Gastrocnemius medialis (tissue), 4 donors: ENCODE results near the gene ORAI2.
"Not testable (repeated sequence)": the region's sequence is repeated elsewhere in the genome, so short reads cannot be mapped to it uniquely, and the experiment has no call there.

ENCODE experiments used
- CTCF ChIP-seq, 5 experiments: fragments of 450-650 bp in 3 of 5; fragments of 200-600 bp in 2 of 5; sonication (generic) in 2 of 5; IDR thresholded peaks in 4 of 5; conservative IDR thresholded peaks in 1 of 5; 1 replicate in 4 of 5; 2 replicates in 1 of 5; pipeline ENCODE4 v1.5.1; 2016 to 2019; ENCODE audit warnings: antibody characterized with exemption in 5 of 5, mild to moderate bottlenecking in 3 of 5, moderate library complexity in 3 of 5
- POLR2A ChIP-seq, 2 donors: fragments of 450-650 bp; IDR thresholded peaks; one replicate each; pipeline ENCODE4 v1.6.1; 2017; ENCODE audit warnings: antibody characterized with exemption in 2 of 2, mild to moderate bottlenecking in 2 of 2, moderate library complexity in 2 of 2

GRCh38 chr7:102493220-102493935 lies 60.0 kb downstream of the ORAI2 start:
- not testable (repeated sequence) for TF ChIP-seq POLR2A (IDR thresholded peaks at IDR 0.05); CTCF (IDR thresholded peaks at IDR 0.05 in 4 of 5, conservative IDR thresholded peaks at IDR 0.05 in 1 of 5)
